Dedifferentiated amniotic fluid mesenchymal stem cell (primary cell): Measurements from ENCODE around the gene MMP13.
"Not testable (repeated sequence)": the region's sequence is repeated elsewhere in the genome, so short reads cannot be mapped to it uniquely, and the experiment has no call there.

Experiments used
- DNase-seq: peaks from one replicate; pipeline ENCODE4 v3.0.0-alpha.2; 2016; ENCODE audit errors: extremely low spot score

MMP13 gene

GRCh38 chr11:102955624-102956023, at the start of gene MMP13:
MMP13 (minus strand) TSS chr11:102955732; CDS start chr11:102955705, 27 bp downstream.
- DNase-seq, result no peak

GRCh38 chr11:103004234-103004633, 48.7 kb upstream of the MMP13 start:
- not testable (repeated sequence) for DNase-seq

- DNase-seq, result no peak
These were observed 38.6 kb upstream of the MMP13 start for GRCh38 chr11:102994105-102994504.

- no peak for DNase-seq
These were observed 36.2 kb upstream of the MMP13 start for GRCh38 chr11:102991776-102992175.

- DNase-seq, result no peak
These were observed 34.6 kb upstream of the MMP13 start for GRCh38 chr11:102990145-102990544.

GRCh38 chr11:102989379-102990047, 34.0 kb upstream of the MMP13 start:
- DNase-seq, result no peak

- DNase-seq, result no peak
These were observed 31.3 kb upstream of the MMP13 start for GRCh38 chr11:102986815-102987214.

- DNase-seq, result no peak
These were observed 30.3 kb upstream of the MMP13 start for GRCh38 chr11:102985850-102986249.

GRCh38 chr11:102983486-102983885, 28.0 kb upstream of the MMP13 start:
- no peak for DNase-seq

GRCh38 chr11:102981324-102981910, 25.9 kb upstream of the MMP13 start:
- no peak for DNase-seq

- peak; percentile 44 for DNase-seq
These were observed 19.2 kb upstream of the MMP13 start for GRCh38 chr11:102974552-102975280.

GRCh38 chr11:102973698-102974097, 18.2 kb upstream of the MMP13 start:
- DNase-seq, result not testable (repeated sequence)

GRCh38 chr11:102972853-102973252, 17.3 kb upstream of the MMP13 start:
- no peak for DNase-seq

- no peak for DNase-seq
These were observed 16.2 kb upstream of the MMP13 start for GRCh38 chr11:102971766-102972165.

- no peak for DNase-seq
These were observed 12.0 kb upstream of the MMP13 start for GRCh38 chr11:102967497-102967896.

GRCh38 chr11:102966011-102966410, 10.5 kb upstream of the MMP13 start:
- DNase-seq, result no peak

GRCh38 chr11:102964867-102965266, 9.3 kb upstream of the MMP13 start:
- no peak for DNase-seq

- no peak for DNase-seq
These were observed 2.4 kb upstream of the MMP13 start for GRCh38 chr11:102957953-102958352.

GRCh38 chr11:102950622-102951081, 4.9 kb downstream of the MMP13 start:
- no peak for DNase-seq

- peak; percentile 46 for DNase-seq
These were observed 9.3 kb downstream of the MMP13 start for GRCh38 chr11:102946237-102946636.

GRCh38 chr11:102940714-102941588, 14.6 kb downstream of the MMP13 start:
- DNase-seq, result peak; percentile 80
